ENCODE data around the gene BHMT2.
A peak's percentile ranks its signal among the peaks of the same experiment; 100 is the strongest.

Gene BHMT2

GRCh38 chr5:79069488-79070349 is at the start of gene BHMT2, which contains the start of gene DMGDH:
BHMT2 (plus strand) TSS chr5:79069767; CDS start chr5:79069783, 16 bp downstream.
DMGDH (minus strand) TSS chr5:79069674; CDS start chr5:79069620, 54 bp downstream.
- DNase-seq (ENCODE audit: low spot score) (peak; percentile 40), FAIRE-seq (no peak)

- peak; percentile 5 for DNase-seq (ENCODE audit: low spot score)
- FAIRE-seq, result no peak
Measured at GRCh38 chr5:79020861-79021561, 48.6 kb upstream of the BHMT2 start.

GRCh38 chr5:79021753-79022152 is 47.8 kb upstream of the BHMT2 start:
- DNase-seq (ENCODE audit: low spot score) (no peak), FAIRE-seq (no peak)

- DNase-seq (ENCODE audit: low spot score) (no peak), FAIRE-seq (no peak)
Measured at GRCh38 chr5:79022771-79023170, 46.8 kb upstream of the BHMT2 start.

- DNase-seq (ENCODE audit: low spot score), result no peak
- FAIRE-seq, result no peak
Measured at GRCh38 chr5:79023348-79023747, 46.2 kb upstream of the BHMT2 start.

GRCh38 chr5:79023947-79024346 is 45.6 kb upstream of the BHMT2 start:
- FAIRE-seq (no peak), DNase-seq (ENCODE audit: low spot score) (no peak)

GRCh38 chr5:79025054-79025472 is 44.5 kb upstream of the BHMT2 start:
- FAIRE-seq (no peak), DNase-seq (ENCODE audit: low spot score) (peak; percentile 11)

GRCh38 chr5:79030663-79031484 is 38.7 kb upstream of the BHMT2 start:
- FAIRE-seq (peak; percentile 91), DNase-seq (ENCODE audit: low spot score) (peak; percentile 50)

- FAIRE-seq, result peak; percentile 20
- no peak for DNase-seq (ENCODE audit: low spot score)
Measured at GRCh38 chr5:79031485-79031867, 38.1 kb upstream of the BHMT2 start.

GRCh38 chr5:79032031-79032695 is 37.4 kb upstream of the BHMT2 start:
- DNase-seq (ENCODE audit: low spot score) (no peak), FAIRE-seq (no peak)

- DNase-seq (ENCODE audit: low spot score), result no peak
- FAIRE-seq, result no peak
Measured at GRCh38 chr5:79032782-79033181, 36.8 kb upstream of the BHMT2 start.

GRCh38 chr5:79035237-79035636 is 34.3 kb upstream of the BHMT2 start:
- DNase-seq (ENCODE audit: low spot score), result no peak
- FAIRE-seq, result no peak

GRCh38 chr5:79036769-79037168 is 32.8 kb upstream of the BHMT2 start:
- FAIRE-seq (no peak), DNase-seq (ENCODE audit: low spot score) (no peak)

GRCh38 chr5:79042188-79042587 is 27.4 kb upstream of the BHMT2 start:
- FAIRE-seq (no peak), DNase-seq (ENCODE audit: low spot score) (no peak)

GRCh38 chr5:79047199-79047598 is 22.4 kb upstream of the BHMT2 start:
- DNase-seq (ENCODE audit: low spot score) (no peak), FAIRE-seq (no peak)

GRCh38 chr5:79048437-79048836 is 21.1 kb upstream of the BHMT2 start:
- no peak for FAIRE-seq

GRCh38 chr5:79050498-79050897 is 19.1 kb upstream of the BHMT2 start:
- DNase-seq (ENCODE audit: low spot score) (no peak), FAIRE-seq (no peak)

More at GRCh38 chr5:79048437-79048836, 21.1 kb upstream of the BHMT2 start:
- no peak for DNase-seq (ENCODE audit: low spot score)

- DNase-seq (ENCODE audit: low spot score) (no peak), FAIRE-seq (no peak)
Measured at GRCh38 chr5:79053321-79053720, 16.2 kb upstream of the BHMT2 start.

- FAIRE-seq (no peak), DNase-seq (ENCODE audit: low spot score) (no peak)
Measured at GRCh38 chr5:79055017-79055416, 14.6 kb upstream of the BHMT2 start.

GRCh38 chr5:79056847-79057246 is 12.7 kb upstream of the BHMT2 start:
- no peak for FAIRE-seq

GRCh38 chr5:79059674-79060073 is 9.9 kb upstream of the BHMT2 start:
- FAIRE-seq (no peak), DNase-seq (ENCODE audit: low spot score) (no peak)

More at GRCh38 chr5:79056847-79057246, 12.7 kb upstream of the BHMT2 start:
- DNase-seq (ENCODE audit: low spot score), result no peak
